Gastroesophageal sphincter (tissue), 3 donors: ENCODE results near the gene LIMCH1.

Experiments used
- EP300 ChIP-seq: sonication (generic); formaldehyde crosslinking; IDR thresholded peaks from one replicate; pipeline ENCODE4 v1.6.1; 2017; ENCODE audit warnings: antibody characterized with exemption, mild to moderate bottlenecking
- POLR2A ChIP-seq, 2 donors: fragments of 450-650 bp; IDR thresholded peaks; one replicate each; pipeline ENCODE4 v1.6.1; 2017; ENCODE audit warnings: antibody characterized with exemption in 2 of 2, mild to moderate bottlenecking in 2 of 2, moderate library complexity in 1 of 2
- POLR2AphosphoS5 ChIP-seq: sonication (generic); formaldehyde crosslinking; IDR thresholded peaks from one replicate; pipeline ENCODE4 v1.6.1; 2017; ENCODE audit warnings: antibody characterized with exemption
- TF ChIP-seq, protein P1 (sequence below), 4 experiments: fragments of 200-600 bp in 2 of 4; fragments of 450-650 bp in 2 of 4; sonication (generic) in 1 of 4; IDR thresholded peaks; one replicate each; pipeline ENCODE4 v1.5.1; 2017 to 2019; ENCODE audit warnings: antibody characterized with exemption in 4 of 4, mild to moderate bottlenecking in 2 of 4, moderate library complexity in 2 of 4

GRCh38 chr4:41728573-41728913, 190.6 kb downstream of the LIMCH1 start:
- TF ChIP-seq, protein P1, sequence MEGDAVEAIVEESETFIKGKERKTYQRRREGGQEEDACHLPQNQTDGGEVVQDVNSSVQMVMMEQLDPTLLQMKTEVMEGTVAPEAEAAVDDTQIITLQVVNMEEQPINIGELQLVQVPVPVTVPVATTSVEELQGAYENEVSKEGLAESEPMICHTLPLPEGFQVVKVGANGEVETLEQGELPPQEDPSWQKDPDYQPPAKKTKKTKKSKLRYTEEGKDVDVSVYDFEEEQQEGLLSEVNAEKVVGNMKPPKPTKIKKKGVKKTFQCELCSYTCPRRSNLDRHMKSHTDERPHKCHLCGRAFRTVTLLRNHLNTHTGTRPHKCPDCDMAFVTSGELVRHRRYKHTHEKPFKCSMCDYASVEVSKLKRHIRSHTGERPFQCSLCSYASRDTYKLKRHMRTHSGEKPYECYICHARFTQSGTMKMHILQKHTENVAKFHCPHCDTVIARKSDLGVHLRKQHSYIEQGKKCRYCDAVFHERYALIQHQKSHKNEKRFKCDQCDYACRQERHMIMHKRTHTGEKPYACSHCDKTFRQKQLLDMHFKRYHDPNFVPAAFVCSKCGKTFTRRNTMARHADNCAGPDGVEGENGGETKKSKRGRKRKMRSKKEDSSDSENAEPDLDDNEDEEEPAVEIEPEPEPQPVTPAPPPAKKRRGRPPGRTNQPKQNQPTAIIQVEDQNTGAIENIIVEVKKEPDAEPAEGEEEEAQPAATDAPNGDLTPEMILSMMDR (IDR thresholded peaks at IDR 0.05): no peak
- TF ChIP-seq EP300 (no peak), POLR2A (IDR thresholded peaks at IDR 0.05) (no peak), POLR2AphosphoS5 (no peak)
